Effector CD8-positive, alpha-beta T cell (primary cell): ENCODE data around the gene DNASE1L1.

Source experiments
- DNase-seq: peaks from one replicate; lab custom pipeline; 2025; lab: John Stamatoyannopoulos, UW

Gene DNASE1L1

GRCh38 chrX:154367474-154368308 lies 41.4 kb downstream of the DNASE1L1 start:
- DNase-seq, result no peak

GRCh38 chrX:154366666-154367055 lies 42.4 kb downstream of the DNASE1L1 start:
- no peak for DNase-seq

GRCh38 chrX:154365997-154366665 lies 42.9 kb downstream of the DNASE1L1 start:
- no peak for DNase-seq

- DNase-seq, result no peak
These were observed 43.9 kb downstream of the DNASE1L1 start for GRCh38 chrX:154365052-154365600.

- no peak for DNase-seq
These were observed 45.2 kb downstream of the DNASE1L1 start for GRCh38 chrX:154363706-154364439.

- no peak for DNase-seq
These were observed 46.8 kb downstream of the DNASE1L1 start for GRCh38 chrX:154362085-154362742.

- no peak for DNase-seq
These were observed 48.8 kb downstream of the DNASE1L1 start for GRCh38 chrX:154360155-154360713.

GRCh38 chrX:154359362-154360154 lies 49.5 kb downstream of the DNASE1L1 start:
- no peak for DNase-seq

- DNase-seq, result no peak
These were observed 50.2 kb downstream of the DNASE1L1 start for GRCh38 chrX:154358829-154359228.

GRCh38 chrX:154358011-154358410 lies 51.0 kb downstream of the DNASE1L1 start:
- DNase-seq, result no peak

- DNase-seq, result no peak
These were observed 51.8 kb downstream of the DNASE1L1 start for GRCh38 chrX:154357205-154357604.

GRCh38 chrX:154356596-154356995 lies 52.5 kb downstream of the DNASE1L1 start:
- DNase-seq, result no peak

- DNase-seq, result no peak
These were observed 53.3 kb downstream of the DNASE1L1 start for GRCh38 chrX:154355776-154356140.

- no peak for DNase-seq
These were observed 53.8 kb downstream of the DNASE1L1 start for GRCh38 chrX:154355094-154355775.

GRCh38 chrX:154354516-154354915 lies 54.5 kb downstream of the DNASE1L1 start:
- no peak for DNase-seq

- no peak for DNase-seq
These were observed 55.0 kb downstream of the DNASE1L1 start for GRCh38 chrX:154354013-154354412.

- DNase-seq, result no peak
These were observed 55.7 kb downstream of the DNASE1L1 start for GRCh38 chrX:154353172-154353843.

GRCh38 chrX:154352466-154352865 lies 56.6 kb downstream of the DNASE1L1 start:
- DNase-seq, result no peak

GRCh38 chrX:154352012-154352401 lies 57.0 kb downstream of the DNASE1L1 start:
- DNase-seq, result no peak
